Gastroesophageal sphincter (tissue), 4 donors: ENCODE results near the gene TRIM29. TPM values are rescaled to one million over a fixed set of nuclear protein-coding genes. Genes with fewer than 3 reads are reported as not detected.

Experiments used
- ATAC-seq: fragments of 150-250 bp; one replicate; pipeline ENCODE4 v1.9.1; 2016; ENCODE audit warnings: mild to moderate bottlenecking, moderate library complexity
- H3K27ac ChIP-seq, 4 donors: fragments of 200-600 bp; sonication (generic) in 3 of 4; 1 replicate in 3 of 4; 2 replicates in 1 of 4; pipeline ENCODE4 v1.5.1; 2016 to 2019
- H3K27me3 ChIP-seq: fragments of 200-600 bp; sonication (generic); one replicate; pipeline ENCODE4 v1.5.1; 2019
- H3K36me3 ChIP-seq, 2 donors: fragments of 200-600 bp; sonication (generic); one replicate each; pipeline ENCODE4 v1.5.1; 2019; ENCODE audit warnings: control low read depth in 1 of 2
- H3K4me1 ChIP-seq, 3 donors: fragments of 200-600 bp; sonication (generic); 1 replicate in 2 of 3; 2 replicates in 1 of 3; pipeline ENCODE4 v1.5.1; 2016 to 2019; ENCODE audit warnings: control low read depth in 2 of 3
- H3K4me3 ChIP-seq, 2 donors: fragments of 200-600 bp; sonication (generic); one replicate each; pipeline ENCODE4 v1.5.1; 2019; ENCODE audit warnings: mild to moderate bottlenecking in 1 of 2, moderate library complexity in 1 of 2
- H3K9me3 ChIP-seq, 3 donors: fragments of 200-600 bp; sonication (generic); one replicate each; pipeline ENCODE4 v1.5.1; 2017 to 2019; ENCODE audit warnings: control low read depth in 2 of 3
- EP300 ChIP-seq: sonication (generic); formaldehyde crosslinking; IDR thresholded peaks from one replicate; pipeline ENCODE4 v1.6.1; 2017; ENCODE audit warnings: antibody characterized with exemption, mild to moderate bottlenecking
- POLR2A ChIP-seq, 2 donors: fragments of 450-650 bp; IDR thresholded peaks; one replicate each; pipeline ENCODE4 v1.6.1; 2017; ENCODE audit warnings: antibody characterized with exemption in 2 of 2, mild to moderate bottlenecking in 2 of 2, moderate library complexity in 1 of 2
- POLR2AphosphoS5 ChIP-seq: sonication (generic); formaldehyde crosslinking; IDR thresholded peaks from one replicate; pipeline ENCODE4 v1.6.1; 2017; ENCODE audit warnings: antibody characterized with exemption
- WGBS, 2 donors: methylation state at CpG; one replicate each; pipeline ENCODE4 v1.1.5; 2018; ENCODE audit warnings: low coverage in 1 of 2; 5-methylcytosine and 5-hydroxymethylcytosine counted together
- total RNA-seq, 4 donors: library from RNA; depleted of rRNA; stranded (reverse); fragments of >200 nt; gene quantifications; one replicate each; pipeline ENCODE4 v1.1.0, GENCODE V29; 2016
- TF ChIP-seq, protein P1 (sequence below), 4 experiments: fragments of 200-600 bp in 2 of 4; fragments of 450-650 bp in 2 of 4; sonication (generic) in 1 of 4; IDR thresholded peaks; one replicate each; pipeline ENCODE4 v1.5.1; 2017 to 2019; ENCODE audit warnings: antibody characterized with exemption in 4 of 4, mild to moderate bottlenecking in 2 of 4, moderate library complexity in 2 of 4

TRIM29 gene
- total RNA-seq, 4 donors from 2014 or later, result 1.2 to 34.6 (median 3.4) TPM

DNA sequence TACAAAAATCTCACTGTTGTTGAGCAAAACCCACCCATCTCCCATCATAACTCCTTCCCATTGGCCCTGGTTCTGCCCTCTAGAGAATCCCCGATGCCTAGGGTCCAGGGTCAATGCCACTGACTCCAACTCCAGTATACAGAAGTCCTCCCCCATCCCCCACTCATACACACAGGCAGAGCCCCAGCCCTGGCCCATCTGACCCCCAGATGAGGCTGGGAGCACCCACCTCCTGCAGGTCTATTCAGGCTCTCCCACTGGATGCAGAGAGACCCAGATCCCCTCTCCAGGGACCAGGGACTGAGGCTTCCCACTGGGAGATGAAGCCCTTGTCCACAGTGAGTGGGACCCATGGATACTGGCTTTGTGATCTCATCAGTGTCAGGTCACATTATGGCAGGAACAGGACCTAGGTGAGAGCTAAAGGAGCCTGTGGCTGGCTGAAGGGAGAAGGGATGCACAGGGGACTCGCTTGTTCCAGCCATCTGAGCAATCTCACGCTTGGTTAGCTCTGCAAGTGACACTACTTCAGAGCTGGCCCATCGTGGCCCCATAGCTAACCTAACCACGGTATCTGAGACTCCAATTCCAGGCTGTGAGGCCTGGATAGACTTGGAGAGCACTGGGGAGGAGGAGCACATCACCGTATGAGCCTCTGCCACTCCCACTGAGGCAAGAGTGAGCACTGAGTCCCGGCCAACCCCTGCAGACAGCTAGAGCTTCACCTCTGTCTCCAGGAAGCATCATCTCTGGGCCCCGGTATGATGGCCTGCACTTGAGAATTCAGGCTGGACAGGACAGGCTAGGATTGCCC lies 35.7 kb downstream of the TRIM29 start:
- H3K4me3 ChIP-seq, result no peak overlapping the region
- H3K27me3 ChIP-seq, result peaks cover 64% of the 10 kb centered on the region
- no peaks in the 10 kb centered on the region for H3K9me3 ChIP-seq
- no peak for ATAC-seq
- H3K27ac ChIP-seq, result no peak overlapping the region
- H3K36me3 ChIP-seq, result no peaks in the 10 kb centered on the region
- H3K4me1 ChIP-seq, result no peaks in the 10 kb centered on the region
- TF ChIP-seq, protein P1, sequence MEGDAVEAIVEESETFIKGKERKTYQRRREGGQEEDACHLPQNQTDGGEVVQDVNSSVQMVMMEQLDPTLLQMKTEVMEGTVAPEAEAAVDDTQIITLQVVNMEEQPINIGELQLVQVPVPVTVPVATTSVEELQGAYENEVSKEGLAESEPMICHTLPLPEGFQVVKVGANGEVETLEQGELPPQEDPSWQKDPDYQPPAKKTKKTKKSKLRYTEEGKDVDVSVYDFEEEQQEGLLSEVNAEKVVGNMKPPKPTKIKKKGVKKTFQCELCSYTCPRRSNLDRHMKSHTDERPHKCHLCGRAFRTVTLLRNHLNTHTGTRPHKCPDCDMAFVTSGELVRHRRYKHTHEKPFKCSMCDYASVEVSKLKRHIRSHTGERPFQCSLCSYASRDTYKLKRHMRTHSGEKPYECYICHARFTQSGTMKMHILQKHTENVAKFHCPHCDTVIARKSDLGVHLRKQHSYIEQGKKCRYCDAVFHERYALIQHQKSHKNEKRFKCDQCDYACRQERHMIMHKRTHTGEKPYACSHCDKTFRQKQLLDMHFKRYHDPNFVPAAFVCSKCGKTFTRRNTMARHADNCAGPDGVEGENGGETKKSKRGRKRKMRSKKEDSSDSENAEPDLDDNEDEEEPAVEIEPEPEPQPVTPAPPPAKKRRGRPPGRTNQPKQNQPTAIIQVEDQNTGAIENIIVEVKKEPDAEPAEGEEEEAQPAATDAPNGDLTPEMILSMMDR (IDR thresholded peaks at IDR 0.05), result no peak
- TF ChIP-seq EP300, result no peak
- TF ChIP-seq POLR2AphosphoS5, result no peak
- no peak for TF ChIP-seq POLR2A (IDR thresholded peaks at IDR 0.05)
- WGBS, 2 donors, result 75% methylated on average over 2 of the region's 8 CpGs; no CpG with 5 or more reads in 1 of the 2 donors

DNA sequence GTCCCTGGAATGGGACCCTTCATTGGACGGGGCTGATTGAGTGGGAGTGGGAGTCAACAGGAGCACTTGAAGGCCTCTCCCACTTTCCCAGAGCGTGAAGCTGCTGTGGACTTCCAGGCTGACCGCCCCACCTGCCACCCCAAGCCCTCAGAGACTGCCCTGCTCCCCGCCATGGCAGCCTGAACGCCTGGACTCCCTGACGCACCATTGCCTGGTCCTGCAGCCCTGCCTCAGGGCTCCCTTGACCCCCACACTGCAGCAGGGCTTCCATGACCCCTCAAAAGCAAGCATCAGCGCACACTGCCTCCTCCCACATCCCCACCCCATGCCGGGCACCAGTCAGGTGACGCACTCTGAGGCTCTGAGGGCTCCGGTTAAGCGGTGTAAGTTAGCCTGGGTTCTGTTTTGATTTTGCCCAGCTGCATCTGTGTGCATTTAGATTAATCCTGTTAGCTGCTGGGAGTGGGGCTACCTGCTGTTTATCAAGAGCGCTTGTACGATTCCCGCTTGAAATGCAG lies 39.4 kb downstream of the TRIM29 start:
- TF ChIP-seq, protein P1 (IDR thresholded peaks at IDR 0.05), result no peak
- TF ChIP-seq EP300 (no peak), POLR2AphosphoS5 (no peak), POLR2A (IDR thresholded peaks at IDR 0.05) (no peak)
- Histone ChIP-seq H3K27me3 (peaks cover 55% of the 10 kb centered on the region), H3K27ac (no peak overlapping the region), H3K36me3 (no peaks in the 10 kb centered on the region), H3K9me3 (no peaks in the 10 kb centered on the region), H3K4me3 (no peak overlapping the region), H3K4me1 (no peaks in the 10 kb centered on the region)
- WGBS, 2 donors, result 87 to 90% methylated on average over 4 of the region's 14 CpGs
- no peak for ATAC-seq

- 80% methylated on average over 4 of the region's 10 CpGs; no CpG with 5 or more reads in 1 of the 2 donors for WGBS, 2 donors
- no peaks in the 10 kb centered on the region for H3K36me3 ChIP-seq
- H3K27me3 ChIP-seq, result peaks cover 53% of the 10 kb centered on the region
- H3K4me3 ChIP-seq, result no peak overlapping the region
- no peaks in the 10 kb centered on the region for H3K4me1 ChIP-seq
- no peak for ATAC-seq
- TF ChIP-seq, protein P1 (IDR thresholded peaks at IDR 0.05), result no peak
- TF ChIP-seq POLR2AphosphoS5 (no peak), EP300 (no peak), POLR2A (IDR thresholded peaks at IDR 0.05) (no peak)
- no peak overlapping the region for H3K27ac ChIP-seq
- H3K9me3 ChIP-seq, result no peaks in the 10 kb centered on the region
These were observed 40.1 kb downstream of the TRIM29 start for GRCh38 chr11:120097721-120098385.

DNA sequence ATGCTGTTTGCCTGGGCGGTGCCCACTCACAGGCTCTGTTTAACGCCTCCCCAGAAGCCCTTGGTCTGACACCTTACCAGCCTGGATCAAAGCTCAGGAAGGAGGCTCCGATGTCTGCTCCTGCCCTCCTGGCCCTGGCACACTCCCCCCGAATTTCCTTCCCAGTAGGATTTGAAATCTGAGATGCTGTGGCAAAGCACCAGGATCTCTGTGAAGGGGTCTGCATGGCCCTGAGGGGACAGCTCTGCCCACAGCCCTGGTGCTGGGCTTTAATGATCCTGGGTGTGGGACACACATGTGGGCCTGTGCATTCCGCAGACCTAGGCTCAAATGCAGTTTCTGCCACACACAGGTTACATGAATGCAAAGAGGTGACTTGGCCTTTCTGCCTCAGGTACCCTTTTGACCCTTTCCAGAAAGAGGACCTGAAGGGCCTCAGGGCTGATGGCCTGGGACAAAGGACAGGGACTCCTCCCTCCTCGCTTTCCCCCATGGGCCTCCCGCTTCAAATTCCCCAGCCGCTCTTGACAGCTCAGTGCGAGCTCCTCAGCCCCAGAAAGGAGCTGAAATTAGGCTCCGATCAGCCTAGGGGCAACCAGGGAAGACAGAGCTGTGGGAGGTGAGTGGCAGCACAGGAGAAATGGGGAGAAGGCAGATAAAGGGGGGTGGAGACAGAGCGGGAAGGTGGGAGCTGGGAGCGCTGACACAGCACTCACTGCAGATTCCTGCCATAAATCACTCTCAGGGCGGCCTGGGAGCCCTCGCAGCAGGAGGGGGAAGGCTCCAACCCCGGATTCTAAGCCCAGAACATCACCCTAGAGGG lies 41.3 kb downstream of the TRIM29 start:
- no peaks in the 10 kb centered on the region for H3K36me3 ChIP-seq

DNA sequence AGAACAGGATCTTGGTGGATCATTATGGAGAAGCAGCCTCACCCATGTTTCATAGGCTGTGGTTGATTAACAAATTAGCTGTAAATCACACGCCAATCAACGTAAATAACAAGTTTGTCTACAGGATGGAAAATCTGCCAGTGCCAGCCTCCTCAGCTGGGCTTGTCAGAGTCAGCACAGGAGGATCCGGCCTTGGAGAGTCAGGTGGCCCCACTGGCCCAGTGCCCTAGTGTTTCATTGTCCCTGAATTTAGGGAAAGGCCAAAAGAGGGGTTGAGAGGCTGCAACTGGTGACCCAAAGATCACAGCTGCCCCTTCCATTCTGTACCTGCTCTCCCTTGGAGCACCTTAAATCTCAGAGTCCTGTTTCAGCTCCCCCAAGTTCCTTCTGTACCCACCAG lies 42.4 kb downstream of the TRIM29 start:
- TF ChIP-seq, protein P1 (IDR thresholded peaks at IDR 0.05), result no peak
- no peak for TF ChIP-seq EP300
- TF ChIP-seq POLR2A (IDR thresholded peaks at IDR 0.05), result no peak
- no peak for TF ChIP-seq POLR2AphosphoS5

More for the DNA sequence above, 41.3 kb downstream of the TRIM29 start:
- no peaks in the 10 kb centered on the region for H3K9me3 ChIP-seq
- no peaks in the 10 kb centered on the region for H3K4me1 ChIP-seq
- H3K27me3 ChIP-seq, result peaks cover 41% of the 10 kb centered on the region
- TF ChIP-seq POLR2AphosphoS5, result no peak
- H3K27ac ChIP-seq, result no peak overlapping the region
- WGBS, 2 donors, result 54 to 83% methylated on average over 1 to 3 of the region's 15 CpGs
- ATAC-seq, result no peak
- no peak overlapping the region for H3K4me3 ChIP-seq

More for the DNA sequence above, 42.4 kb downstream of the TRIM29 start:
- WGBS, 2 donors, result 80 to 93% methylated on average over 2 to 3 of the region's 3 CpGs
- H3K27ac ChIP-seq, result no peak overlapping the region
- H3K27me3 ChIP-seq, result peaks cover 34% of the 10 kb centered on the region
- ATAC-seq, result no peak
- no peaks in the 10 kb centered on the region for H3K9me3 ChIP-seq
- no peaks in the 10 kb centered on the region for H3K4me1 ChIP-seq
- H3K36me3 ChIP-seq, result no peaks in the 10 kb centered on the region
- H3K4me3 ChIP-seq, result no peak overlapping the region
